SU-DHL-6 (cell line): ENCODE data around the gene SMIM1.

Source experiments
- EZH2phosphoT487 ChIP-seq: fragments of 200-600 bp; sonication (generic), shearing (Covaris generic); conservative IDR thresholded peaks from 2 replicates; pipeline ENCODE4 v1.6.1; 2018; ENCODE audit warnings: mild to moderate bottlenecking, antibody characterized with exemption, low read length, moderate library complexity, mixed read lengths
- TF ChIP-seq, protein P1 (sequence below): fragments of 200-600 bp; sonication (generic); IDR thresholded peaks from one replicate; pipeline ENCODE4 v1.5.1; 2017; ENCODE audit warnings: antibody characterized with exemption, mild to moderate bottlenecking, low read length, moderate library complexity; ENCODE audit not compliant: insufficient read depth, poor library complexity, severe bottlenecking

DNA sequence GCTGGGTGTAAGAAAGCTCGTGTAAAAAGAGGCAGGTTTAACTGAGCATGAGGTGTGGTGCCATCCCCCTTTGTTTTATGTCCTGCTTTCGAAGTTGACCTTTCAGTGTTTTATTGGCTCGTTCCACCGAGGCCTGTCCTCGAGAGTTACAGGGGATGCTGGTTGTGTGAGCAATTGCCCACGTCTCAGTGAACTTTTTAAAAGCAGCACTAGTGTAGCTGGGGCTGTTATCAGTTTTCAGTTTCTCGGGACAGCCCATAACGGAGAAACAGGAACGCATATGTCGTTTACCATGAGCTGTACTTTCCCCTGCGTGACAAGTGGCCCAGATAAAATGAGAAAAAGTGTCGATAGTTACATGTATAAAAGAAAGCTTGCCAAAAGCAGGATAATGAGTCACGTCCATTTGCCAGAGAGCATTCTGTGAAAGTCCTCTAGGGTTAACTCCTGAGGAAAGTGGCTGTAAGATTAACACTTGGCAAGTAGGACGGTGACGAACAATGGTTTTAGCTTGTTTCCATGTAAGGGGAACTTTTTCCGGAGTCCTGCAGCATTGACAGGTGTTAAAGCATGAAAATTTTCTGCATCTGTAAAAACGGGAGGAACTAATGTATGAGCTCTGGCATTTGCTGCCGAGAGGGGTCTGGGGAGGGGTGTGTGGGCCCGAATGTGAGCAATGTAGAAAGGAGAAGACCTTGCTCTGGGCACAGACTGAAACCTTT lies 31.5 kb downstream of the SMIM1 start:
- TF ChIP-seq, protein P1, sequence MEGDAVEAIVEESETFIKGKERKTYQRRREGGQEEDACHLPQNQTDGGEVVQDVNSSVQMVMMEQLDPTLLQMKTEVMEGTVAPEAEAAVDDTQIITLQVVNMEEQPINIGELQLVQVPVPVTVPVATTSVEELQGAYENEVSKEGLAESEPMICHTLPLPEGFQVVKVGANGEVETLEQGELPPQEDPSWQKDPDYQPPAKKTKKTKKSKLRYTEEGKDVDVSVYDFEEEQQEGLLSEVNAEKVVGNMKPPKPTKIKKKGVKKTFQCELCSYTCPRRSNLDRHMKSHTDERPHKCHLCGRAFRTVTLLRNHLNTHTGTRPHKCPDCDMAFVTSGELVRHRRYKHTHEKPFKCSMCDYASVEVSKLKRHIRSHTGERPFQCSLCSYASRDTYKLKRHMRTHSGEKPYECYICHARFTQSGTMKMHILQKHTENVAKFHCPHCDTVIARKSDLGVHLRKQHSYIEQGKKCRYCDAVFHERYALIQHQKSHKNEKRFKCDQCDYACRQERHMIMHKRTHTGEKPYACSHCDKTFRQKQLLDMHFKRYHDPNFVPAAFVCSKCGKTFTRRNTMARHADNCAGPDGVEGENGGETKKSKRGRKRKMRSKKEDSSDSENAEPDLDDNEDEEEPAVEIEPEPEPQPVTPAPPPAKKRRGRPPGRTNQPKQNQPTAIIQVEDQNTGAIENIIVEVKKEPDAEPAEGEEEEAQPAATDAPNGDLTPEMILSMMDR = no peak
- TF ChIP-seq EZH2phosphoT487 = no peak
